Lower leg skin (tissue), 3 donors: ENCODE measurements around the gene TSPAN2.

Experiments
- POLR2A ChIP-seq, 2 donors: fragments of 450-650 bp; IDR thresholded peaks; one replicate each; pipeline ENCODE4 v1.6.1; 2016 to 2017; ENCODE audit warnings: antibody characterized with exemption in 2 of 2, mild to moderate bottlenecking in 1 of 2, moderate library complexity in 1 of 2
- TF ChIP-seq, protein P1 (sequence below), 3 donors: fragments of 450-650 bp; IDR thresholded peaks; one replicate each; pipeline ENCODE4 v1.5.1; 2016; ENCODE audit warnings: antibody characterized with exemption in 3 of 3, mild to moderate bottlenecking in 3 of 3, moderate library complexity in 2 of 3

DNA sequence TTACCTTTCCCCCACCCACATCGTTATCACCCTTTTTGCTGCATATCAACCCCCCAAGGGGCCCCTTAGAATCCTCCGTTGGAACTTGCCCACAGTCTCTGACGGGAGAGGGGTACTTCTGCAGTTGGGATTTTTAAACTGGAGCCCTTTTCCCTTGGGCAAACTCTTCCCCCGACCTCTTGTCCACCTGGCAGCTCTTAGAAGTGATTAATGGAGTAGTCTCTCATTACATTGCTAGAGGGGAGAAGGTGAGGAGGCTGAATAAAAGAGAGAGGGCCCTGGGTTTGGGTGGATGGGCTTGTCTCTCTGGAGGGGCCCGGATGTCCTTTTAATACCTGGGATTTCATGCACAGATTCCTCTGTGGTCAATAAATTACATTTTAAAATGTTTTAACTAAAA is 27.2 kb upstream of the TSPAN2 start:
- TF ChIP-seq, protein P1, sequence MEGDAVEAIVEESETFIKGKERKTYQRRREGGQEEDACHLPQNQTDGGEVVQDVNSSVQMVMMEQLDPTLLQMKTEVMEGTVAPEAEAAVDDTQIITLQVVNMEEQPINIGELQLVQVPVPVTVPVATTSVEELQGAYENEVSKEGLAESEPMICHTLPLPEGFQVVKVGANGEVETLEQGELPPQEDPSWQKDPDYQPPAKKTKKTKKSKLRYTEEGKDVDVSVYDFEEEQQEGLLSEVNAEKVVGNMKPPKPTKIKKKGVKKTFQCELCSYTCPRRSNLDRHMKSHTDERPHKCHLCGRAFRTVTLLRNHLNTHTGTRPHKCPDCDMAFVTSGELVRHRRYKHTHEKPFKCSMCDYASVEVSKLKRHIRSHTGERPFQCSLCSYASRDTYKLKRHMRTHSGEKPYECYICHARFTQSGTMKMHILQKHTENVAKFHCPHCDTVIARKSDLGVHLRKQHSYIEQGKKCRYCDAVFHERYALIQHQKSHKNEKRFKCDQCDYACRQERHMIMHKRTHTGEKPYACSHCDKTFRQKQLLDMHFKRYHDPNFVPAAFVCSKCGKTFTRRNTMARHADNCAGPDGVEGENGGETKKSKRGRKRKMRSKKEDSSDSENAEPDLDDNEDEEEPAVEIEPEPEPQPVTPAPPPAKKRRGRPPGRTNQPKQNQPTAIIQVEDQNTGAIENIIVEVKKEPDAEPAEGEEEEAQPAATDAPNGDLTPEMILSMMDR (IDR thresholded peaks at IDR 0.05): no peak
- TF ChIP-seq POLR2A (IDR thresholded peaks at IDR 0.05): no peak
